ENCODE measurements around the gene ENAM.

The ENAM gene

GRCh38 chr4:70594196-70594595, 34.3 kb upstream of the ENAM start:
- TF ChIP-seq, protein P1, sequence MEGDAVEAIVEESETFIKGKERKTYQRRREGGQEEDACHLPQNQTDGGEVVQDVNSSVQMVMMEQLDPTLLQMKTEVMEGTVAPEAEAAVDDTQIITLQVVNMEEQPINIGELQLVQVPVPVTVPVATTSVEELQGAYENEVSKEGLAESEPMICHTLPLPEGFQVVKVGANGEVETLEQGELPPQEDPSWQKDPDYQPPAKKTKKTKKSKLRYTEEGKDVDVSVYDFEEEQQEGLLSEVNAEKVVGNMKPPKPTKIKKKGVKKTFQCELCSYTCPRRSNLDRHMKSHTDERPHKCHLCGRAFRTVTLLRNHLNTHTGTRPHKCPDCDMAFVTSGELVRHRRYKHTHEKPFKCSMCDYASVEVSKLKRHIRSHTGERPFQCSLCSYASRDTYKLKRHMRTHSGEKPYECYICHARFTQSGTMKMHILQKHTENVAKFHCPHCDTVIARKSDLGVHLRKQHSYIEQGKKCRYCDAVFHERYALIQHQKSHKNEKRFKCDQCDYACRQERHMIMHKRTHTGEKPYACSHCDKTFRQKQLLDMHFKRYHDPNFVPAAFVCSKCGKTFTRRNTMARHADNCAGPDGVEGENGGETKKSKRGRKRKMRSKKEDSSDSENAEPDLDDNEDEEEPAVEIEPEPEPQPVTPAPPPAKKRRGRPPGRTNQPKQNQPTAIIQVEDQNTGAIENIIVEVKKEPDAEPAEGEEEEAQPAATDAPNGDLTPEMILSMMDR (IDR thresholded peaks at IDR 0.05; ENCODE audit: extremely low read depth, missing control alignments) = no peak
- no peak for DNase-seq (ENCODE audit: low spot score)

DNA sequence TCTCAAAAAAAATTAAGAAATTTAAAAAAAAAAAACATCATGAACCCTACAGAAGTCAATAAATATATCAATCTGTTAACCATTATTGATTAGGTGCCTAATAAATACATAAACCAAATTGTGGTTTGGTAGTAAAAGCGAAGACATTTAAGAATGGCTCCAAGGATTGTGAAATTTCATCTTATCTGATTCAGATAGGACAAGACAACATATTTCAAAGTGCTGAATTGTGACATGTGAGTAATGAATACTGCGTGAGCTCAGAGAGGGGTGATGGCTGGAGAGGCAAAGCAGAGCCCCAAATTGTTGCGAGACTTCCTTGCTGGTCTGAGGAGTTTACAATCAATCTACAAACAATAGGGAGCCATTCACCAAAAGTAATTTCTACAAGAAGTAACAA, 28.2 kb upstream of the ENAM start:
- TF ChIP-seq, protein P1 (IDR thresholded peaks at IDR 0.05; ENCODE audit: extremely low read depth, missing control alignments) = no peak
- DNase-seq (ENCODE audit: low spot score) = no peak

DNA sequence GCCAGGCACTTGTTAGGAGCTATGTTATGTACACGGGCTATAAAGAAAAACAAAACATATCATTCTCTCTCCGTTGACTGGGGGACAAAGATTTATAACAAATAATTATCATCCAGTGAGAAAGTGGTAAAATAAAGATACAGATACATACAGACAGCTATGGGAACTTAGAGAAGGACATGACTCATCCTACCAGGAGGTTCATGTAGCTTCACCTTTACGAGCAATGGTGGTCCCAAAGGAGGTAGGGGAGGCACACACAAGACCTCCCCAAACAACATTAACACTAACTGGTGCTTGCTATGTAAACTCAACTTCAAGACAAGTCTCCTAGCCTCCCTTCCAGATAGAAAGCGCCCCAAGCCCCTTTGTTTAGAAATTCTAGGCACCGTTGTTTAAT, 27.6 kb upstream of the ENAM start:
- DNase-seq (ENCODE audit: low spot score) = no peak
- TF ChIP-seq, protein P1 (IDR thresholded peaks at IDR 0.05; ENCODE audit: extremely low read depth, missing control alignments) = no peak

DNA sequence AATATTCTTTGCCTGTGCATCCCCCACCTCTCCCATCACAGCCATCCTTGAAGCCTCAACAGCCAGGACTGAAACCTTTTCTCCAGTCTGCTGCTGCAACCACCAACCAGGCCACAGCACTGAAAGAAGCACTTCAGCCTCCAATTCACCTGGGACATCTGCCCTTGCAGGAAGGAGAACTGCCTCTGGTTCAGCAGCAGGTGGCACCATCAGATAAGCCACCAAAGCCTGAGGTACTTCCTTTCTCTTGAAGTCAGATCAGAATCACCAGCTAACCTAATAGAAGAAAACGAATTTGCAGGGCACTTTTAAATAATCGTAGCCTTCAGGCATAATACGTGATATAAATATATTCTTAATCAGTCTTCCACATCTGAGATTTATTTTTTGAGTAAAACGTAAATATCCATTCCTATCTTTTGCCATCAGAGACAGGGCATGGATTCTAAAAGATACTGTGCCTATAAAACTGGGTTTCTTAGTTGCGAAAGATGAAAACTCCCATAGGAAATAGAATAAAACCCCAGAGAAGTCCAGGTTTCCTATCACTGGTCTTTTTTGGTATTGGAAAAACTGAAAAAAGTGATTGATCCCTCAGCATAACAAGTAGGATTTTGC, 27.0 kb upstream of the ENAM start:
- DNase-seq (ENCODE audit: low spot score) = peak; percentile 58
- TF ChIP-seq, protein P1 (IDR thresholded peaks at IDR 0.05; ENCODE audit: extremely low read depth, missing control alignments) = peak; percentile 94

- TF ChIP-seq, protein P1 (IDR thresholded peaks at IDR 0.05; ENCODE audit: extremely low read depth, missing control alignments) = no peak
- no peak for DNase-seq (ENCODE audit: low spot score)
Measured at GRCh38 chr4:70603856-70604255, 24.7 kb upstream of the ENAM start.

DNA sequence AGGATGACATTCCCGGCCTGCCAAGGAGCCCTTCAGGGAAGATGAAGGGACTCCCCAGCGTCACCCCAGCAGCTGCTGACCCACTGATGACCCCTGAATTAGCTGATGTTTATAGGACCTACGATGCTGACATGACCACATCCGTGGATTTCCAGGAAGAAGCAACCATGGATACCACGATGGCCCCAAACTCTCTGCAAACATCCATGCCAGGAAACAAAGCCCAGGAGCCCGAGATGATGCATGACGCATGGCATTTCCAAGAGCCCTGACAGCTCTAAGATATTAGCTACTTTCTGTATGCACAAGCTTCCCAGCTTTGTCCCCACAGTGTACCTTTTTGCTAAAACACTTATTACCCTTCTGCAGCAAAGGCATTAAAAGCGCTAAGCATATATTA, 22.1 kb upstream of the ENAM start:
- TF ChIP-seq, protein P1 (IDR thresholded peaks at IDR 0.05; ENCODE audit: extremely low read depth, missing control alignments) = no peak
- DNase-seq (ENCODE audit: low spot score) = no peak

DNA sequence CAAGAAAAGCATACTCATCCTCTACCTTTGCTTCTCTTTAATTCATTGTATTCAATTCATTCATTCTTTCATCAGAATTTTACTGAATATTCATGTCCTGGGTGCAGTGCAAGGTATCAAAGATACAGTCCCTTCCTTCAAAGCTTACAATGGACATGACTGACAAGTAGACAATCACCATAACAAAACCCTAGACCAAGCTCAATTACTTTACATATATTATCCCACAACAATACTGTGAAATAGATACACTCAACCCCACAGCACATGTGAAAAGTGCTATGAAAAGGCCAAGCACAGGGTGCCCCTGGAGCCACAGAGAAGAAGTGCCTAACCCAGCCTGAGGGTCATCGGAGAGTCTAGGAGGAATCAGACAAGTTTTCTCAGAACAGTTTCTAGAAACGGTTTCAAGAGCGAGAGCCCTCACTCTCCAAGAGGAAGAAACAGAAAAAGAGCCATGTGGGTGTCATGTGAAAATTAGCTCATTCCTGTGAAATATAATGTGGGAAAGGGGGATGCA, 21.1 kb upstream of the ENAM start:
- TF ChIP-seq, protein P1 (IDR thresholded peaks at IDR 0.05; ENCODE audit: extremely low read depth, missing control alignments) = no peak
- DNase-seq (ENCODE audit: low spot score) = no peak

All from GM20000 (cell line).